Measurements from ENCODE around the gene FBN2.

GRCh38 chr5:128427921-128428320 is 110.1 kb downstream of the FBN2 start:
- no peak for TF ChIP-seq CTCF (IDR thresholded peaks at IDR 0.05)
- no peak for TF ChIP-seq POLR2A (IDR thresholded peaks at IDR 0.05)

All from lower leg skin (tissue), 3 donors.